M059J (cell line): ENCODE measurements around the gene NUP153. TPM values are rescaled to one million over a fixed set of nuclear protein-coding genes. Genes with fewer than 3 reads are reported as not detected.

ENCODE experiments used
- DNase-seq: peaks from one replicate; pipeline ENCODE4 v3.0.0-alpha.2; 2012; ENCODE audit warnings: low read depth
- total RNA-seq: library from RNA; depleted of rRNA; stranded (reverse); fragments of >200 nt; shearing (Covaris generic); gene quantifications from 2 replicates; pipeline ENCODE4 v1.2.3, GENCODE V29; 2014

The NUP153 gene
- total RNA-seq, 1 experiment from 2014 or later, result 68.8 TPM

DNA sequence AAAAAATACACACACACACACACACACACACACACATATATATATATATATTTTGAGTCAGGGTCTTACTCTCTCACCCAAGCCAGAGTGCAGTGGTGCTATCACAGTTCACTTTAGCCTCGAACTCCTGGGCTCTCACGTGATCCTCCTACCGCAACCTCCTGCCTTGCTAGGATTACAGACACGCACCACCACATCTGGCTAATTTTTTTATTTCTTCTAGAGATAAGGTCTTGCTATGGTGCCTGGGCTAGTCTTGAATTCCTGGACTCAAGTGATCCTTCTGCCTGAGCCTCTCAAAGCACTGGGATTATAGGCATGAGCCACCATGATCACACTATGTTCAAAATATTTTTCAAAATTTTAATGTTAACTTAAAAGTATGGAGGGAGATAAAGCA lies 43.5 kb downstream of the NUP153 start:
- no peak for DNase-seq

DNA sequence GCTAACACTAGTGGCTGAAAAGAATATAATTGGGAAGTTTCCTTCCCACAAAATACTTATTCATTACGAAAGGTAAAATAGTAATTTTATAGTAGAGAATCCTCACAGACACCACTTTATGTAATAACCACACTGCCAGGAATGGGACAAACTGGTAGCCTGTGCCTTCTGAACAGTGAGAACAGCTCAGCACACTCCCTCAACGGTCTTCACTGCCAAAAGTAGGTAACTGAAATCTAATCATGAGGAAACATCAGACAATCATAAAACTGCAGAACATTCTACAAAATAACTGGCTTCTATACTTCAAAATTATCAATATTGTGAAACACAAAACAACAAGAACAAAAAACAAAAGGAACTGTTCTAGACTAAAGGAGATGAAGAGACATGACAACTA lies 44.1 kb downstream of the NUP153 start:
- DNase-seq, result no peak

DNA sequence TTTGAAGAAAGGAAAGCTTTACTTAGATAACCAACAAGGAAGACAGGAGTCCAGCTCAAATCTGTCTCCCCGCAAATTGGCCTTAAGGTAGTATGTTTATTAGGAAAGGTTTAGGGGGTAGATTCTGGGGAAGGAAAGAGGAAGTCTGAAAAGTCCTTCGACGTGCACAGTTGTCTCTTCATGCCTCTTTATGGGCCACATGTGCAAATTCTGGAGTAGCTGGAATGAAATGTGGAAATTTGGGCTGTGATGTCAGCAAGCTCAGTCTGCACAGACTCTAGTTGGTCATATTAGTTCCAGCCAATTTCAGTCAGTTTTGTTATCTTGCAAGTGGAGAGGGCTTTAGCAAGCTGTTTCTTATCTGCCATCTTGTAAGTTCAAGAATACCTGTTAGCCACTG lies 50.1 kb downstream of the NUP153 start:
- DNase-seq, result no peak

DNA sequence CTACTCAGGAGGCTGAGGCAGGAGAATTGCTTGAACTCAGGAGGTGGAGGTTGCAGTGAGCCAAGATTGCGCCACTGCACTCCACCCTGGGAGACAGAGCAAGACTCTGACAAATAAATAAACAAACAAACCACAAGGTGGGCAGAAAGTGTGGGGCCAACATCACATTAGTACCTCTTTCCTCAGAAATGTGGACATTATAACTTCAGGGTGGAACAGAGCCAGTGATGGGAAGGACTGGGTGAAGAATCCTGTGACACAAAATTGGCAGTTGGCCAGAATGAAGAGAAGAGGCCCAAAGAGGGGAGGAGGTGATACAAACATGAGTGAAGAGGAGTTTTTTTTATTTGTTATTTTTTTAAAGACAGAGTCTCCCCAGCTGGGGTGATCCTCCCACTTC lies 50.6 kb downstream of the NUP153 start:
- peak; percentile 60 for DNase-seq

DNA sequence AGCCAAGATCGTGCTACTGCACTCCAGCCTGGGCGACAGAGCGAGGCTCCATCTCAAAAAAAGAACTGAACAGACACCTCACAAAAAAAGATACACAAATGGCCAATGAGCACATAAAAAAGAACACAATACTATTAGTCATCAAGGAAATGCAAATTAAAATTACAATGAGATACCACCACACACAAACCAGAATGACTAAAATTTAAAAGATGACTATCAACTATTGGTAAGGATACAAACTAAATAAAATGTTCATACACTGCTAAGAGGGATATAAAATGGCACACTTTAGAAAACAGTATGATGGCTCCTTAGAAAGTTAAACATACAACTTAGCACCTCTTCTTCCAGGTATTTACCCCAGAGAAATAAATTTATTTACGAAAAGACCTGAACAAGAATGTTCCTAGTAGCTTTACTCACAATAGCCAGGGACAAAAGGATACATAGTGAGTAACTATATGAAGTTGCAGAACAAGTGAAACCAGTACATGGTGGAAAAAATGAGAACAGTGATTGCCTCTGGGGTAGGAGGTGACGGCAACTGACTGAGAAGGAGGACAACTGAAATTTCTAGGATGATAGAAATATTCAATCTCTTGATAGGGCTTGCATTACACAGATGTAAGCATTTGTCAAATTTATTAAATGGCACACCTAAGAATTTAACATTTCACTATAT lies 53.4 kb downstream of the NUP153 start:
- no peak for DNase-seq

DNA sequence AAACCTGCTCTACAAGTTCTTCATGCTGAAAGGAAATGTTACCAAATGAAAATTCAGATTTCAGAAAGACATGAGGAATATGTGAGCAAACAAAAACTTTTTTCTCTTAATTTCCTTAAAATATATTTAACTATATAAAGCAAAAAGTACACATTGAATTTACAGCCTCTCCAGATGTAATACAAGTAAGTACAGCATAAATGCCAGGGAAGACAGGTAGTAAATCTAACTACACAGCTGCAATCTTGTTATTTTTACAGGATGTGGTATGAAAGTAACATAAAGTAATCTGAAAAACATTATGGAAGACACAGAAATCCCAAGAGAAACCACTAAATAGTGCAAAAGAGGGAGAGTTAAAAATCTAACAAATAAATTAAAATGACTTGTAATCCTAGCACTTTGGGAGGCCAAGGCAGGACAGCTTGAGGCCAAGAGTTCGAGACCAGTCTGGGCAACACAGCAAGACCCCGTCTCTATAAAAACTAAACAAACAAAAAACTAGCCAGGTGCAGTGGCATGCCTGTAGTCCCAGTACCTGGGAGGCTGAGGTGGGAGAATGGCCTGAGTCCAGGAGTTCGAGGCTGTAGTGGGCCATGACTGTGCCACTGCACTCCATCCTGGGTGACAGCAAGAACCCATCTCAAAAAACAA lies 55.9 kb downstream of the NUP153 start:
- DNase-seq, result no peak

DNA sequence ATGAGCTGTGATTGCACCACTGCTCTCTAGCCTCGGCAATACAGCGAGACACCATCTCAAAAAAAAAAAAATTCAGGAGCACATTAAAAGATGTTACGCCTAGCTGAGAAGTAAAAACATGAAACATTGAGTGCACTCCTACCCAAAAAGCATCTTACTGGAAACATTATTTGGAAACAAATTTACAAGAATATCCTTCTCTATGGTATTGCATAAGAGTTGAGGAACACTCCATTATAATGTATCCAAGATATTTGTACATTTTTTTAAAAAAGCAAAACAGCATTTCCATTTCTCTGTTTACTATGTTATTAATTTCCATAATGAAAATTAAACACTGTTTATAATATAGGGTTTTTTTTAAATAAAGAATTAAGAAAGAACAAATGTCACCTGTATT lies 58.0 kb downstream of the NUP153 start:
- DNase-seq, result no peak

DNA sequence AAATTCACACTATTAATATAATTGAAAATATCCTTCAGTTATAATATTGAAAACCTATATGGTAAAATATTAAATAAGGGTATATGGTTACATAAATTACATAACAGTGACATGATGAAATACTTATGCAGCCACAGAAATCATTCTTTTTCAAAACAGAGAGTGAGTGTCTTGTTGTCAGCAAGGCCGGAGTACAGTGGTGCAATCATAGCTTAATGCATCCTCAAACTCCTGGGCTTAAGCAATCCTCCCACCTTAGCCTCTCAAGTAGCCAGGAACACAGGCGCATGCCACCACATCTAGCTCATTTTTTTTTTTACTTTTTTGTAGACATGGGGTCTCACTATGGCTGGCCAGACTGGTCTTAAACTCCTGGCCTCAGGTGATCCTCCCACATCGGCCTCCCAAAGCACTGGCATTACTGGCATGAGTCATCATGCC lies 66.2 kb downstream of the NUP153 start:
- DNase-seq, result peak; percentile 46

DNA sequence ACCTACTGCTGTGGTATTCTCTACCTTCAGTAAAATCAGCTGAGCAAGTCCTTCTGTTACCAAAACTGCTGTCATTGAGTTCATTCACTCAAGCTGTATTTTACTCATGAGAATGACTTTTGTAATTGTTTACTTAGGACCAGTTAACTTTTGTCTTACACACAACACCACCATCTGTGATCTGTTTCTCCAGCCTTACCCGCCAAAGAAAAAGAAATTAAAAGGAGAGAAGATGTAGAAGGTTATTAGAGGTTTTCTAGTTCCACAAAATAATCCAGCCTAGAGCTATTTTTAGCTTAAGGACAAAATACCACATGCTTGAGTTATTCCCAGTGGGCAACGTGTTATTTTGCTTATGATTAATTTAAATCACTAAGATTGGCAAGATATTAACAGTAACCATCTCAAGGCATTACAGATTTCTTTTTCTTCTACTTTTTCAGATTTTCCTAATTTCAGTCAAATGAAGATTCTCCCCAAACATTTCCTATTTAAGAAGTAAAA lies 68.5 kb downstream of the NUP153 start:
- no peak for DNase-seq

DNA sequence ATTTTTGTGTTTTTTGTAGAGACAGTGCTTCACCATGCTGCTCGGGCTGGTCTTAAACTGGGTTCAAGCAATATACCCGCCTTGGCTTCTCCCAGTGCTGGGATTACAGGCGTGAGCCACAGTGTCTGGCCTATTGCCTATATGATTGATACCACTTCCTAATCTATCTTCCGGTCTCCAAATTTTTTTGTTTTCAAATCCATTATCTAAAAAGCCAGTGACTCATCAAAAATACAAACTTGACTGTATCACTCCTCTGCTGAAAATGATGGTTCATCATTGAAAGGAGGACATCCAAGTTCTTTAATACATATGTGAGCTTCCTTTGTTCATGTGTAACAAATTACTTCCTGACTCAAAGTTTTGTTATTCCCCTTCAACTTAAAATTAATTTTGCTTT lies 71.2 kb downstream of the NUP153 start:
- DNase-seq, result no peak

DNA sequence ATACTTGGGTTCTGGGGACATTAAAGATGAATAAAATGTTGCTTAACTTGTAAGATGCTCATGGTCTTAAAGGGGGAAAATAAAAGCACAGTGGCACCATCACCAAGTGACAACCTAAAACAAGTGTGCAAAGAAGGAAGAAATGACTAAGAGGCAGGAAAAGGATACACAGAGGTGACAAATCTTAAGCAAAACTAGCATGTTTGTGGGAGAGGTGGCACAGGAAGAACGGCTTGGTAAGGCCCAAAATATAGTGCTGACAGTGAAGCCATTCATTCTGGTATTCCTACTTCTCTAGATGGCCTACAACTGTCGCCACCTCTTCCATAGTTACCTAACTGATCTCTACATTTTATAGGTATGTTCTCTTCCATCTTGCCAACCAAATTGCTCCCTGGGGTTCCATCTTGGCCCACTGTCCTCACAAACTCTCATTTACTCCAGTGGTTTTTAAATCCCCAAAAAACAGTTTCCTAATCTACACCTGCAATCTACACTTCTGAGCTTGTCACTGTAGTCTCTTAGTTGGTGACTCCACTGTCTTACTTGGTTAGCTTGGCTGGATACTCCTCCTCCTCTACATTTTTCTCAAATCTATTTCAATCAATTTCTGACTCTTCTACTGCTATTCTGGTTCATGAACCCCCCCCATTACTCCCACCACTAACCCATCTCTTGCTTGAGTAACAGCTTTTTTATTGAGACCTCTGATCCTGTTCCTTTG lies 73.1 kb downstream of the NUP153 start:
- DNase-seq, result no peak

DNA sequence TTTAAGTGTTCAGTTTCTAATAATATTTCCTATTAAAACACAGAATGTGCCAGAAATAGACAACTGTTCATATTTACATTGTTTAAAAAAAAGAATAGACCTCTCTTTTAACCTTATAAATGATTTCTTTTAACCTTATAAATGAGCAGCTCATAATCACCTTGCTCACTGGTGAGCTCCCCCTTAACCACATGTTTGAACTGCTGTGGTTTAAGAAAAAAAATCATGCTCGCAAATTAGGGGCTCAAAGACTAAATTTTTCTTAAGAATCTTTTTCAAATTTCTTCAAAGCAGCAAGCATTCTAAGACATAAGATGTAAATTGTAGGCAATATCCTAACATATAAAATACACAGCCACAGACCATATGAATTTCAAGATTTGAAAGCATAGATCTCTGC lies 73.8 kb downstream of the NUP153 start:
- DNase-seq, result no peak

DNA sequence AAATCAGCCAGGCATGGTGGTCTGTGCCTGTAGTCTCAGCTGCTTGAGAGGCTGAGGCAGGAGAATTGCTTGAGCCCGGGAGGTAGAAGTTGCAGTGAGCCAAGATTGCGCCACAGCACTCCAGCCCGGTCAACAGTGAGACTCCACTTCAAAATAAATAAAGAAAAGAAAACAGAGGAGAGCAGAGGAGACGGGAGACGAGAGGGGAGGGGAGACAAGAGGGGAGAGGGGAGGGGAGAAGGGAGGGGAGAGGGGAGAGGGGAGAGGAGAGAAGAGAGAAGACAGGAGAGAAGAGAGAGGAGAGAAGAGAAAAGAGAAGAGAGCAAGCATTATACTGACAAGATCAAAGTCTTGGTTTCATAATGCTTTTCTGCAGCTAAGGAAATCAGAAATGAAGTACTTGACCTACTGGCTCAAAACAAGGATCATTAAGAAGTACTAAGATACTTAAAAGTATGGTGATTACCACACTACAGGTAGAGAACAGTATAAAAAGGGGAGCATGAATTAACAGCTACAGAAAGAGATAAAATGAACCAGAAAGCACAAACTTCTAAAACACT lies 76.1 kb downstream of the NUP153 start:
- no peak for DNase-seq

DNA sequence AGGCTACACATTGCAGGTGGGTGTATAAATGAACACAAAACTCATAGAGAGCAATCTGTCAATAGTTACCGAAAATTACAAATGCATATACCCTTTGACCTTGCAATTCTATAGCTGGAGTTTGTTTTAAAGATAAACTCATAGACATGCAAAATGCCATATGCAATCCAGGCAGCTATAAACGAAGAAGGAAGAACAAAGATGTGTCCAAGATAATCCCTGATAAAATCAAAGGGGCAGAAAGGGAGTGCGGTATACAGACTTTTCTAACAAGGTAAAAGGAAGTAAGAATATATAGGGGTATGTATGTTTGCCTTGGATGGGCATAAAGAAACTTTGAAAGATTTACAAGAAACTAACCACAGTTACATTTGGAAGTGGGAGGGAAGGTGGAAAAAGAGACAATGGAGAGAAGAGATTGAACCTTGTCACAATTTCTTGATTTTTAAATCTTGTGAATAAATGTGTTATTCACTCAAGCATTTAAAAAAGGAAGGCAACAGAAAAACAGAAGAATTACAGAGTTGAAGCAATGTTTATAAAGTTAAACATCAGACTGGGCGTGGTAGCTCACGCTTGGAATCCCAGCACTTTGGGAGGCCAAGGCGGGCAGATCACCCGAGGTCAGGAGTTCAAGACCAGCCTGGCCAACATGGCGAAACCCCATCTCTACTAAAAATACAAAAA lies 76.8 kb downstream of the NUP153 start:
- DNase-seq, result no peak

DNA sequence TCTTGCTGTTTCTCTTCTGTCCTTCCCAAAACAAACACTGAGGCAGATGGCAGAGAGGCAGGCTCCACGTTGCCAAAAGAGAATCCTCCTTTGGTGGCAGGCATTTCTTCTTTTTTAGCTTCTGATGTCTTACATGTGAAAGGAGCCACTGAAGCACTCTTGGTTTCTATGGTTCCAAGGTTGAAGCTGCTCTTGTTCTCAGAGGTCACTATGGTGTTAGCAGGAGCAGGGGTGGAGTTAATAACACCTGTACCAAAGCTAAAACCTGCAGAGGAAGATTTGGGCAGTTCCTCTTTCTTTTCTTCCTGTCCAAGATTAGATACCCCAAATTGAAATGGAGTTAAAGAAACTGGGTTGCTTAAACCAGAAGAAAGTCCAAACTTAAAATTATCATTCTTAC lies 77.9 kb downstream of the NUP153 start:
- no peak for DNase-seq

DNA sequence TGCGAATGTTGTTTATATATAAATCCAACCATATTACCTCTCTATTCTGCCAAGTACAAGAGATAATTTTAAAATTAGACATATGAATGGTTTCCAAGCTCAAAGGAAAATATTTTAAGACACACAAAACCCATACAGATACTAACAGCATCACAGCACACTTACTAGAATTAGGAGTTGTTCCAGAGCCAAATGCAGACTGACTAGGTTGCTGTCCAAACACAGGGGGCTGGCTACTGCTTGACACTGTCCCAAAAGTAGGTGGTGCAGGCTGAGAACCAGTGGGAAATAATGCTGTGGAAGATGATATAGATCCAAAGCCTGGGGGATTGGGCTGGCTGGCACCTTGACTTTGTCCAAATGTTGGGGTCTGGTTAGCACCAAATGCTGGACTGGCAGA lies 82.3 kb downstream of the NUP153 start:
- no peak for DNase-seq

DNA sequence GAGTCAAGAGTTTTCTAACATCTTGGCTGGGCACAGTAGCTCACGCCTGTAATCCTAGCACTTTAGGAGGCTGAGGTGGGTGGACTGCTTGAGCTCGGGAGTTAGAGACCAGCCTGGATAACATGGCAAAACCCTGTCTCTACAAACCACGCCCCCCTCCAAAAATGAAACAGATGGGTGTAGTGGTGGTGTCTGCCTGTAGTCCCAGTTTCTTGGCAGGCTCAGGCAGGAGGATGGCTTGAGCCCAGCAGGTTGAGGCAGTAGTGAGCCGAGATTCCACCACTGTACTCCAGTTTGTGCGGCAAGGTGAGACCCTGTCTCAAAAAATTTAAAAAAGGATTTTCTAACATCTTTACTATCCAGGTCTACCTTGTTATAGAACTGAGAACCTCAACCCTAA lies 84.6 kb downstream of the NUP153 start:
- no peak for DNase-seq

DNA sequence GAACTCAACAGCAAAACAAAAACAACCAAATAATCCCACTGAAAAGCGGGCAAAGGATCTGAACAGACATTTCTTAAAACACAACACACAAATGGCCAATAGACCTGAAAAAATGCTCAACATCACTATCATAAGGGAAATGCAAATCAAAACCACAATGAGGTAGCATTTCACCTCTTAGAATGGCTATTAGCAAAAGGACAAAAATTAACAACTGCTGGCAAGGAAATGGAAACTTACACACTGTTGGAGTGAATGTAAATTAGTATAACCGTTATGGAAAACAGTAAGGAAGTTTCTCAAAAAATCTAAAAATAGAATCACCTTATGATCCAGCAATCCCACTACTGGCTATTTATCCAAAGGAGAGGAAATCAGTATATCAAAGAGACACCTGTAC lies 85.7 kb downstream of the NUP153 start:
- DNase-seq, result no peak

DNA sequence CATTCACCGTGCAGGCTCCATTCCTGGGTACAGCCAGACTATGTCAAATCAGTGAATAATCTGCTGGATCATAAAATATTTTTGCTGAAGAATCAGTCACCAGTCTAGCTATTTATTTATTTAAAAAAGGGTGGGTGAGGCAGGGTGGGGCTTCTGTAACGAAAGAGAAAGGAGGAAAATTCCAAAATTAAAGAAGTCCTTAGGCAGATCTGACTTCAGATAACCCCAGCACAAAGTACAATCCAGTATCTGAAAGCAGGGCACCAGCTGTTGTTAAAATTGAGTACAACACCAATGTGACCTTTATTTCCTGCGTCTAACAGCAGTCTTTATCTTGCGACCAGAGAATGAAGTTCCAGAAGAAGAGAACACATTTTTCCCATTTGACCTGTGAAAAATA lies 90.9 kb downstream of the NUP153 start:
- no peak for DNase-seq

DNA sequence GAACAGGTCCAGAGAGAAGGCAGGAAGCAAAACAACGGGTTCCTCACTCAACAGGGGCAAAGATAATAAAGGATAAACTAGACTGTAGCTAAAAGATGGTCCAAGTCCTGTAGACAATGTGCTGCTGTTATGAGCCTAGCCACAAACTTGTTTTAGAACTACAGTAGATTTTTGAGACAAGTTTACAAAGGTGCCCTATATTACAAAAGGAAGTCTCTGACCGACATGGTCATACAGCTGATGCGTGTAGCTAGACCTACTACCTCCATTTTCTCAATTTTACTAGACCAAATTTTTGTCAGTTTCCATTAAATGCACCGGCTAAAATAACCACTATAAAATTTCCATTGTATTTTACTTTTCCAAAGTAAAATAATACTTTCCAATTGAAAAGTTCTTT lies 94.7 kb downstream of the NUP153 start:
- no peak for DNase-seq

DNA sequence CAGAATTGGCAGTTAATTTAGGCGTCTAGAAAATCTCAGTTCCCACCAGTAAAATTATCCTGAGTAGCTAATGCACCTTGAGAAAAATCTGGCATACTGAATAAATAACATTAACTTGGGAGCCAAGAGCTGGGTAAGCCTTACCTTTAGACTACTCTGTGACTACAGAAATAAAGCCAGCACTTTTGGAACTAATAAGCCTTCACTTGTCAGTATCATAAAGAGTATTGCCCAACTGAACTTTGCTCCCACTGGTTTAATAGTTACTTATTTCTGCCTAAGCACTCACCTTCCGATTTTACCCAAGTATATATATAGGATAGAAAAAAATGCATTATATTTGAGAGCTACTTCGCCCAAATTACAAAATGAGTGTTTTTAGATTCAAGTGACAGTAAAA lies 95.9 kb downstream of the NUP153 start:
- DNase-seq, result no peak

DNA sequence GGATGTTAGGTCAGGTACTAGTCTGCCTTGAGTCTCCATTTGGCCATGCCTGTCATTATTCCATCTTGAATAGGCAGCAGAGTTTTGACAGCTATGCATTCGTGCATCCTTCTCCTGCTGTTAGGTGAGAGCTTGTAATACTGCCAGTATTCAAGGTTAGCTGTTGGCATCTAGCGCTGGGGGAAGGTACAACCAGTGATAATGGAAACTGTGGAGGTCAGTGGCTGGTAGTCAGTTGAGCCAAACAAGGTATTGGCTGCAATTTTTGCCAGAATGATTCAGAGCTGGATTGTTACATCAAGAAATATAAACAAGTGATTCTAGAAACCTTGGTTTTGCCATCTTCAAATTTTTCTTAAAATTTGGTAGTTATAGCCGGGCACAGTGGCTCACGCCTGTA lies 100.1 kb downstream of the NUP153 start:
- no peak for DNase-seq
